Testis (tissue), 2 donors: ENCODE data around the gene FAM53B.

Source experiments
- CTCF ChIP-seq, 3 experiments: fragments of 450-650 bp in 2 of 3; fragments of 200-600 bp in 1 of 3; sonication (generic) in 1 of 3; IDR thresholded peaks; one replicate each; pipeline ENCODE4 v1.5.1; 2016 to 2019; ENCODE audit warnings: antibody characterized with exemption in 3 of 3, mild to moderate bottlenecking in 2 of 3, moderate library complexity in 1 of 3
- POLR2A ChIP-seq: fragments of 450-650 bp; IDR thresholded peaks from one replicate; pipeline ENCODE4 v1.6.1; 2017; ENCODE audit warnings: antibody characterized with exemption, mild to moderate bottlenecking, moderate library complexity

GRCh38 chr10:124693396-124693795 is 50.8 kb downstream of the FAM53B start:
- TF ChIP-seq CTCF (IDR thresholded peaks at IDR 0.05) (no peak), POLR2A (no peak)
